ENCODE measurements around the gene SLC2A11.

- TF ChIP-seq CTCF (IDR thresholded peaks at IDR 0.05) (no peak), POLR2A (IDR thresholded peaks at IDR 0.05) (no peak), POLR2AphosphoS5 (IDR thresholded peaks at IDR 0.05) (no peak)
Measured at GRCh38 chr22:23837911-23838680, 19.6 kb upstream of the SLC2A11 start.

All from suprapubic skin (tissue), 4 donors.